PC-9 (cell line): Measurements from ENCODE around the gene ABI2.
"Not testable (repeated sequence)": the region's sequence is repeated elsewhere in the genome, so short reads cannot be mapped to it uniquely, and the experiment has no call there.

Experiments
- CTCF ChIP-seq: fragments of 200-600 bp; sonication (generic); conservative IDR thresholded peaks from 2 replicates; pipeline ENCODE4 v1.6.1; 2017; ENCODE audit warnings: mixed run types, antibody characterized with exemption, mild to moderate bottlenecking, moderate library complexity
- EZH2 ChIP-seq: fragments of 200-600 bp; sonication (generic); IDR thresholded peaks from 2 replicates; pipeline ENCODE4 v1.8.0; 2017; ENCODE audit warnings: antibody characterized with exemption, low read depth

DNA sequence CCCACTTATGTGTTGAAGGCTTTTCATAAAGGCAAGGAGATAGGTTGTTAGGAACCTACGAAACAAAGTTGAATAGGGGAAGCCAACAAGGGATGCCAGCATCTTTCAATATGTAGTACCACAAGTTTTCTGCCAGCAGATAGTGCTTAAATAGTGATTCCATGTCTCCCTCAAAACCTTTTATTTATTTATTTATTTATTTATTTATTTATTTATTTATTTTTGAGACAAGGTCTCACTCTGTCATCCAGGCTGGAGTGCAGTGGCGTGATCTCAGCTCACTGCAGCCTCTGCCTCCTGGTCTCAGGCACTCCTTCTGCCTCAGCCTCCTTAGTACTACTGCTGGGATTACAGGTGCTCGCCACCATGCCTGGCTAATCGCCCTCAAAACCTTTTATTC is 14.2 kb downstream of the ABI2 start:
- TF ChIP-seq CTCF, EZH2: not testable (repeated sequence)
